Nucleus accumbens (tissue), 56 donors: ENCODE results near the gene MTX3.

ENCODE experiments used
- DNase-seq, 56 donors: peaks; one replicate each; lab custom pipeline; 2025; lab: John Stamatoyannopoulos, UW

The MTX3 gene

GRCh38 chr5:79984363-79984762 is 6.7 kb downstream of the MTX3 start:
- DNase-seq: no peak

DNA sequence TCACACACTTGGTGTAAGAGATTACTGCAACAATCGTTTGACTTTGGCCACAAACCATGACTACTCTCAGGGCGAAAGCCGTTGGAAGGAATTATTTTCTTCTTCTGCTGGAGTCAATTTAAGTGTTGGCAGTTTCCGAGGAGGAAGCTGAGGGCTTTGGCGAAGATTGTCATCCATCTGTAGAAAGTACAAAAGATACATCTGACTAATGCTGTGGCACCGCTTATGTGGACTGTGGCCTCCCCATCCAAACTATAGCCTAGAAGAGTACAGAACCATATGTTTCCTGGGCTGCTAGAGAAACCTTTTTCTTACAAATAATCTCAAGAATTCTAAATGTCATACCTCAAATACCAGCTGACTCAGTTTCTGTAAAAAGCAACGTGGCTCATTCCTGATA is 7.4 kb downstream of the MTX3 start:
- no peak for DNase-seq

DNA sequence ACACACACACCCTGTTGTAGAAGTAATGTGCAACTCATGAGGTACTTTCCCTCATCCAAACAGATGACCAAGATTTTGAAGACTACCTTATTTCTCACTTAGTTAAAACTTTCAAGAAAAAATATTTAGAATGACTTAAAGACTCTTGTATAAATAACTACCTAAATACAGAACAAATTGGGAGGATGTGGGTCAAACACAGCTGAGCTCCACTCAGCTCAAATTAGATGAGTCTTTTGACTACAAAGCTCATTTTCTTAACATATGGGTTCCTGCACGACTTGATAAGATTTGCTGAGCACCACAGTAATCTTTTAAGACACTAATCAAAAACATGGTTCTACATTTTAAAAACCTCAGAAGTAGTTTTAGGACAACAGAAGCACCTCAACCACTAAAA is 8.9 kb downstream of the MTX3 start:
- no peak for DNase-seq

GRCh38 chr5:79976759-79977515 is 14.1 kb downstream of the MTX3 start:
- no peak for DNase-seq

DNA sequence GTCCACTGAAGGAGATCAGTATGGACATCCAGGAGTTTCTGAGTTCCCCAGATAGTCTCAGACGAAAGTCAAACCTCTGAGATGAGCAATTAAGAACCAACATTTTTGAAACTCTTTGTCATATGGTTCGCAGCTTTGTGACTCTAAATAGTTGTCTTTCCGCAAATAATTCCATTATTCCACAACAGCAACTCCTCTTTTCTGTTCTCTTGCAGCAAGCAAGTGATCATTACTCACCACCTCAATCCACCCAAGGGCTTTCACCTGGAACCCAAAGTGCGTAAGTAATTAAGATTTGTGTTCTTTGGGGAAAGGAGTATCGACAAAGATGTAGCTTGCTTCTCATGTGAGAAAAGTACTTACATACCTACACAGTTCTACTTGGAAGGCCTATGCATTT is 15.6 kb downstream of the MTX3 start:
- no peak for DNase-seq

DNA sequence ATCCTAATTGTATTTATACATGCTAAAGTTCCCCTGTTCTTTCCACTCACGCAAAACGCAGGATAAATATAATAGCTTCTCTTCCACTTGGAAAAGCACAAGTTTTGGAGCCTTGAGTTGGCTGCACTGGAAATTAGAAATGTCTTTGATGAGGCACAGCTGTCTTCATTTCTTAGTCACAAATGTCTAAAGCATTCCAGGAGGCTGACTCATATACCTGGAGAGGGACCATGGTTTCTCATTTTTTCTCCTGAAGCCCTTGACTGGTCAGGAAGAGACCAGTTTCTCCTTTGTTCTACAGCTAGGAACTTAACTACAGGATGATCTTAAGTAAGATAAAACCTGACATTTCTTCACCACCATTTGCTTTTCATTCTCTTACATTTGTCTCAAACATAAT is 16.2 kb downstream of the MTX3 start:
- no peak for DNase-seq

DNA sequence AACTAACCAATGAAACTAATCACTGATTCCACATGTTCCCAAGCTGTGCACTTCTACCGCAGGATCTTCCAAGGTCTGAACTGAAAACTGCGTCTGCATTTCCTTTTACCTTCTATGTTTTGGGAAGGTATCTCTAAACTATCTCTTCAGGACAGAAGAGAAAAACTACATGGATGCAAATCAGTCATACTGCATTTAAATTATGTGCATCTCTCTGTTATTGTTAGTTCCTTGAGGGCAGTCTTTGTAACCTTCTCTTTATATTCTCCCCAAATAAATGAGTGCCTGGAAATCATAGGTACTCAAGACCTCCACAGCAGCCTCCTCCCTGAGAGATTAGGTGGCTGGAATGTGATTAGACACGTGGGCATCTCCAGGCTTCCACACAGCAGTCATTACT is 17.1 kb downstream of the MTX3 start:
- no peak for DNase-seq

GRCh38 chr5:79973511-79973910 is 17.6 kb downstream of the MTX3 start:
- peak in 2 of 56 donors; percentile 9 to 11 for DNase-seq

GRCh38 chr5:79971156-79971555 is 19.9 kb downstream of the MTX3 start:
- DNase-seq: no peak

GRCh38 chr5:79966448-79966847 is 24.6 kb downstream of the MTX3 start:
- DNase-seq: no peak

GRCh38 chr5:79964136-79964535 is 26.9 kb downstream of the MTX3 start:
- DNase-seq: no peak

DNA sequence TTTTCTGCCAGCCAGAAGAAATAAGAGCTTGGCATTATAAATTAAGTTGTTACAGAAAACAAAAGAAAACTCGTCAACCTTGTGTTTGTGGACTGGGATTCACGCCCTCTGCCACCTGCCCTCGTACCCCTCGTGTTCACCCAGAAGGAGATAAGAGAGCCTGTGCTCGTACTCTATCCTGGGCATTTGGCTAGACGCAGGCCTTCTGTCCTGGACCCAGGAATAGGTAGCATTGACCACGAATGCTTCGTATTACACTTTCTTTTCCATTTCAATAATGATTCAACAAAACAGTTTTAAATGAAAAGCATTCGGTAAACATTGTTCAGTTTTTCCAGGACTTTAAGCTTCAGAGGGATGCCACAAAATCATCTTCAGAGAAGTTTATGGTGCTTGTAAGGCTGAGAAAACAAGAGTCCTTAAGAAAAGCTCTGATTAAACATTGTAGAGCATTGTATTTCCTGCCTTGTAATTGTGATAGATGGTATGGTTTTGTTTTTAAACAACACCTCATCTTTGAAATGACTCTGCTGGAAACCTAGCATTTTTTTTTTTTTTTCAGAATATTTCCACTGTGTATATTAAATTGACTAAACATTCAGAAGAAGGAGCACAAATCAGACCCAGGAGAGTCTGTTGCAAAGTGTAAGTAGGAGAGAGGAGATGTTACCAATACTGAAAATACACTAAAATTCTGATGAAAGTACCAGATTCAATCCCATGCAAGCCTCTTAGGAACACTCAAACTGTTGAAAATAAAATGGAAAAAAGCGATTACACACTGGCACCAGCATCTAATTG is 27.6 kb downstream of the MTX3 start:
- no peak for DNase-seq

- no peak for DNase-seq
These were observed 28.4 kb downstream of the MTX3 start for GRCh38 chr5:79962575-79963222.

DNA sequence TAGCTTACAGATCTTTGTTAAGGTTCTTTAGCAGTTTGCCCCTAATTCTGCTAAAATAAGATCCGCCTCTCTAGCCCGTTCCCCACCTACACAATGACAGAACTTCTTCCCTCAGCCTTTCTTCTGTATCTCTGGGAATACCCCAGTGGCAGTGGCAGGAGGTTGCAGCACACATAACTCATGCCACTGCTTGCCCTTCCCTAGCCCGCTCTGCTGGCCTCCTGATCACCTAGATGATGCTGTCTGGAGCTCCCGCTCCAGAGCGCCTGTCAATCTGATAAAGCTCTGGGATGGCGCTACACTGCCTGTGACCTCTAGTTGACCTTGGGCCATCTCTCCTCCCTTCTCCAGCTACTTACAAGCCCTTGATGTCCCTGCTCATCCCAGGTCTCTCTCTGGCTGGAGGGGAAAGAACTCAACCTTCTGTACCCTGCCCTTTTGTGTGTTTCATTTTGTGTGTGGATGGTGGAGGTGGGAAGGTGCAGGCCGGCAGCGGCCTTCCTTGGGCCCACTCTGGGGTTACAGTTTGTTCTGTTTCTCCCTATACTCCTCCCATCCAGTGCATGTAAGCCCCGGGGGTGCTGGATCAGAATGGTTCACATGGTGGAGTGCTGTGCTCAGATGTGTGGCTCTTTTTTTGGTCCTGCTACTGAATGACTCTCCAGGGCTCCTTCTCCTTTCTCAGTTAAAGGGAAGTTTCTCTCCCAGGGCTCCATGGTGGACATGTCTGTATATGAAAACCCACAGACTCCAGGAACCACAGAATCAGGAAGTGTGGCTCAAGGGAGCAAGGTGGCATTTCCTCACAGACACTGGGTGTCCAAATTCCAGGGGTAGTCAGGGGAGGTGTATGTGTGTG is 29.1 kb downstream of the MTX3 start:
- peak in 2 of 56 donors; percentile 7 to 14 for DNase-seq

GRCh38 chr5:79959407-79959806 is 31.7 kb downstream of the MTX3 start:
- DNase-seq: no peak

DNA sequence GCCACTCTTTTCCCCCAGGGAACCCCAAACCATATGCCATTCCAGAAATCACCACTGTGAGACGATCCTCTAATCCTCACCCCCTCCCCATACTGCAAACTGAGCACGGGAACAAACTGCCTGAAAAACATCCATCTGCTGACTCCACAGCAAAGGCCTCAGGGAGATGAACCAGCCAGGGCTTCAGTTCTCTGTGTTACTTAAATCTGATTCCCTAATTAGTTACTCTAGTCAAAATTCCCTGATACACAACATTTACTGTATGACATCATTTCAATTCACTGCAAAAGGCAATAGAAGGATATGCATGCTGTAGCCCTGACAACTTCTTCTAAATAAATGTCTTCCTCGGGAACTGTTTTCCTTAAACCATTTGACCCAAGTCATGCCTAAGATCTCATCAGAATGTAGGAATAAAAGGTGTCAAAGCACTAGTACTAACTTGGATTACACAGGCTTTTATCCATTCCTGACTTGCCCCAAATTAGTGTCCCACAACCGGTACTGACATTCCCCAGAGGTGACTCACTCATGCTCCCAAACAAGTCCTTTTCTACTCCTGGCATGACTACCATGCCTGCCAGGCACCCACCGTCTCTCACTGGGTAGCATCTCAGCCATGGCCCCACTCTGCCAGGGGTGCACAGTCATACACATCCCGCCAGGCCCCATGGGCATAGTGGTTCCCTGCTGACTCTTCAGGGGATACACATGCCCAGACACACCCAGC is 35.0 kb downstream of the MTX3 start:
- DNase-seq: no peak

DNA sequence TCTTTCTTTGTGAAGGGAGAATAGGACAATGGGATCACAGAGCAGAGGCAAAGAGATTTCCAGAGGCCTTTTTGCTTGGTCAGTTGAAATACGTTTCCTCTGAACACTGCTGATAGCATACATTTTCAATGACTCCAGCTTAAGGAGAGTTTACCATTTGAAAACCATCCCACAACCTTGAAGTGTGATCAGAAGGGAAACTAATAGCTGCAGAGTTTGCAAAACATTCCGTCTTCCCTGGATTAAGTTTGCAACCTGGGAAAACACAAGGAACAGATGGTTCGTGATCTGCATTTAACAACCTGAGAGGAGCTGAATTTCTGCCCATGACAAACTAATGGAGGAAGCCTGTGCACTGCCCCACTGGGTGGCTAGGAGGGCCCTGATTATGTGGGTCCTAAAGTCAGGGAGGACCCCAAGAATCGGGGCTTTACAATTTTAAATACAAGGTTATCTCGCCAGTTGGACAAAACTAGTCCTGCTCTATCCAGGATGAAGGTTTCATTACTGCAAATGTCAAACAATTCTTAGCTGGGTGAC is 35.6 kb downstream of the MTX3 start:
- DNase-seq: no peak

DNA sequence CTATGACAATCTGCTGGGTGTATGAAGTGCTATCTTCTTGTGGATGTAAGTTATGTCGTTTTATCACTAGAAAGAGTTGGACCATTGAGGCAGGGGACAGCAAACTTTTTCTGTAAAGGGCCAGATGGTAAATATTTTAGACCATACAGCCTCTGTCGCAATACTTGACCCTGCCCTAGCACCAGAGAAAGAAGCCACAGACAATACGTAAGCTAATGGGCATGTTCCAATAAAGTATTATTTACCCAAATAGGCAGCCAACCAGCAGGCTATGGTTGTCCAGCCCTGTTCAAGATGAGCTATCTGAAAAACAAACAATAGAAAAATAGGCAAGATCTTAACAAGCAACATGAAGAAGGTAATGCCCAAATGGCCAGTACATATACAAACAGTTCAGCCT is 36.4 kb downstream of the MTX3 start:
- DNase-seq: no peak

DNA sequence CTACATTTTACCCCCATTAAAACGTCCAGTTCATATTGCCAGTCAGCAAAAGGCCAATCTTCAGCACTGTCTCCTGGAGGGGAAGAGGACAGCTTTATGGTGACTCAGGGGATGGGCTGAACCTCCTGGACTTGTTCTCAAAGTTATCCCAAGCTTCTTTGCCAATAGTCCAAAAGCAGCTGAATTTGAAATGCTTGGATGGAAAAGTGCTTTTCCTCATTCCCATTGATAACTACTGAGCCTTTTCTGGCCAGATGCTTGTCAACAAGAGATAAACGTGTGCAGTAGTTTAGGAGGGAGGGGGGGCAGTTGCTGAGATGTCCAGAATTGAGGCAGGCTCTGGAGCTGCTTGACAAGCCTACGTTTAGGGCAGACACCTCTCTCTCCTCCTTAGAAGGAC is 43.5 kb downstream of the MTX3 start:
- DNase-seq: no peak

GRCh38 chr5:79938468-79938867 is 52.6 kb downstream of the MTX3 start:
- DNase-seq: no peak
